ENCODE data around the gene CIAO3. TPM values are rescaled to one million over a fixed set of nuclear protein-coding genes. Genes with fewer than 3 reads are reported as not detected.

The CIAO3 gene
- total RNA-seq, 1 donor from 2014 or later, result 33.2 TPM

DNA sequence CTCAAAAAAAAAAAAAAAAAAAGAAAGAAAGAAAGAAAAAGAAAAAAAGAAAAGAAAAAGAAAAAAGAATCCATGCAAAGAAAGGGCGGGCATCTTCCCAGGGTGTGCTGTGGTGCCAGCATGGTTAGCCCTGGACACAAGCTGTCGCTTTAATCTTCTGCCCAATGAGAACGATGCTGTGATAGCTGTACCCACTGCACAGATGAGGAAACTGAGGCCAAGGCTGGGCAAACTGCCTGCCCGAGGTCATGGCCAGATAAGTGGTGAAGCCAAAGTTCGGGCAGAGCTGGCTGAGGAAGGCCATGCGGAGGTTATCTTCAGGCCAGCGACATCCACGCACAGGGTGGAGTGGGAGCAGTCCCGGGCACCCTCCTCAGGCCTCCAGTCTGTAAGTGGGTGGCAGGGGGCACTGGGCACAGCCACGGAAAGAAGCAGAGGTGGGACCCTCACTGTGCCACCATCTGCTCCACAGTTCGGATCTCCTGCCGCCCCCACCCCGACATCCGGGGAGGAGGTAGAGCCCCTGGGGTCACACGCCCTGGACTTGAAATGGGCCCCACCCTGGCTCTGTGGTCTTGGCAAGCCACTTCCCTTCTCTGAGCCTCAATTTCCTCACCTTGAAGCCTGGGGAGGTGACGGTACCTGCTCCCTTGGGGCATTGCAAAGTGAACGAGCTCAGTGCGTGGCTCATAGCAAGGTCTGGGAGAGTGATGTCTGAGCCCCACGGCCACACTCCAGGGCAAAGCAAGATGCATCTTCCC, 41.7 kb downstream of the CIAO3 start:
- DNase-seq (ENCODE audit: low read depth) (no peak), FAIRE-seq (no peak)
- no peak for TF ChIP-seq CTCF (IDR thresholded peaks at IDR 0.05; ENCODE audit: insufficient read depth, low read length, severe bottlenecking)
- Histone ChIP-seq H3K27me3 (ENCODE audit: control insufficient read depth, insufficient read depth, low read length) (peaks cover 30% of the 10 kb centered on the region), H3K36me3 (ENCODE audit: control insufficient read depth, insufficient read depth, low read length) (no peaks in the 10 kb centered on the region), H3K4me3 (ENCODE audit: low read depth, low read length) (no peak overlapping the region)

- FAIRE-seq (no peak), DNase-seq (ENCODE audit: low read depth) (peak; percentile 63)
- TF ChIP-seq CTCF (IDR thresholded peaks at IDR 0.05; ENCODE audit: insufficient read depth, low read length, severe bottlenecking), result no peak
- H3K36me3 ChIP-seq (ENCODE audit: control insufficient read depth, insufficient read depth, low read length), result no peaks in the 10 kb centered on the region
- peak overlapping the region; percentile 33 for H3K4me3 ChIP-seq (ENCODE audit: low read depth, low read length)
- H3K27me3 ChIP-seq (ENCODE audit: control insufficient read depth, insufficient read depth, low read length), result peaks cover 3% of the 10 kb centered on the region
These were observed 45.3 kb downstream of the CIAO3 start for GRCh38 chr16:695355-696089.

DNA sequence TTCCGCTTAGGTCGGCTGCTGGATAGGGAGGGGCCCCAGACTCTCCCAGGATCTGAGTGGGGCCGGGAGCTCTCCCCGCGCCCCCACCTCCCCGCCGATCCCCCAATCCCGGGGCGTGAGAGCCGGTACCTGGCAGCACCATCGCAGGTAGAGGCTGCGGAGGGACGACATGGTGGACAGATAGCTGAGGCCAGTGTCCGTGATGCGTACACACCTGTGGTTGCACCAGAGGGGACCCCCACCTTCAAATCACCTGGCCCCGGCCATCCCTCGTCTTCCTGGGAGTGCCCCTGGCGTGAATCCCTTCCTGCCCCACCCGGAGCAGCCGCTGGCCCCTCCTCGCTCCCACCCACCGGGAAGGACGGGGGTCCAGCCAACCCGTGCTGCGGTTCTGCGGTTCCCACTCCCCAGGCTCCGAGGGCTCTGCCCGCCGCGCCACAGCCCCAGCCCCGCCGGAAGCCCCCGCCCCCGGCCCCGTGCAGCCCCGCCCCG, 45.9 kb downstream of the CIAO3 start:
- FAIRE-seq (no peak), DNase-seq (ENCODE audit: low read depth) (no peak)
- no peak for TF ChIP-seq CTCF (IDR thresholded peaks at IDR 0.05; ENCODE audit: insufficient read depth, low read length, severe bottlenecking)
- peak overlapping the region; percentile 39 for H3K4me3 ChIP-seq (ENCODE audit: low read depth, low read length)
- no peaks in the 10 kb centered on the region for H3K36me3 ChIP-seq (ENCODE audit: control insufficient read depth, insufficient read depth, low read length)
- peaks cover 3% of the 10 kb centered on the region for H3K27me3 ChIP-seq (ENCODE audit: control insufficient read depth, insufficient read depth, low read length)

DNA sequence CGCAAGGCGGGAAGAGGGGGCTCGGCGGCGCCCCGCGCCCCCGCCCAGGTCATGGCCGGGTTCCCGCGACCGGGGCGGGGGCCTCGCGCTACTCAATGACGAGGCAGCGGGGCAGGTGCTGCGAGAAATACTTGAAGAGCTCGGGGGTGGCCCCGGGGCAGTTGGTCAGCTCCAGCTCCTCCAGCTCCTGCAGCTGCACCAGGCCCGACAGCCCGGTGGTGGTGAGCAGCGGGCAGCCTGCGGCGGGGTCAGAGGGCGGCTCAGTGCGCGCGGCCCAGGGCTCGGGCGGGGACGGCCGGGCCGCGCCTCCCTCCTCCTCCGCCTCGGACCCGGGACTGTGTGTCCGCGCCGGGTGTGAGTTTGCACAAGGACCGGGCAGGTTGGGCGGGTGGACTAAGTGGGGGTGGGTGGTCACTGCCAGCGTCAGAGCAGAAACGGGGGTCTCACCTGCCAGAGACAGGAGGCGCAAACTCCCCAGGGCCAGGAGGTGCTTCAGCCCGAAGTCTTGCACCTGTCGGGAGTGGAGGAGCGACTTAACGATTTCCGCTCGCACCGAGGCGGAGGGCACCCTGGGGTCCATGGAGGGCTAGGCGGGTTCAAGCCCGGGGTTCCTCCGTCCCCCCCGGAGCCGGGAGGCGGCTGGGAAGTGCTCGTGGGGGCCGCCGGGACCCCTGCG, 46.5 kb downstream of the CIAO3 start:
- H3K4me3 ChIP-seq (ENCODE audit: low read depth, low read length), result peak overlapping the region; percentile 39
- H3K36me3 ChIP-seq (ENCODE audit: control insufficient read depth, insufficient read depth, low read length), result no peaks in the 10 kb centered on the region
- H3K27me3 ChIP-seq (ENCODE audit: control insufficient read depth, insufficient read depth, low read length), result peaks cover 3% of the 10 kb centered on the region
- no peak for DNase-seq (ENCODE audit: low read depth)
- no peak for FAIRE-seq
- no peak for TF ChIP-seq CTCF (IDR thresholded peaks at IDR 0.05; ENCODE audit: insufficient read depth, low read length, severe bottlenecking)

DNA sequence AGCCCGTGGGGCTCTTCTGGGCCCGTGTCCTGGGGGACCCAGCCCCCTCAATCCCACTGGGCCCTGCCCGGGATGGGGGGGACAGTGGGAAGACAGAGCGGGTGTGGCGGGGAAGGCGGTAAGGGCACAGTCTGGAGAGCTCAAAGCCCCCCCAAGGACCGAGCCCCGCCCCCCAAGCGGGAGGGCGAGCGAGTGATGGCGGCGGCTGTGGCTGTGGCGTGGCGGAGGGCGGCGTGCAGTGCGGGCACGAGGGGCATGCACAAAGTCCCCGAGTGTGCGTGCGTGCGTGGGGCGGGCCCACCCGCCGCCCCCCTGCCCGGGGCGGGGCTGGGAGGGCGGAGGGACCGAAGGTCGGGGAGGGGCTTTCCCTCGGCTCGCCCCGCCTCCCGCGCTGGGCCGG, 47.0 kb downstream of the CIAO3 start:
- peaks cover 3% of the 10 kb centered on the region for H3K27me3 ChIP-seq (ENCODE audit: control insufficient read depth, insufficient read depth, low read length)
- H3K4me3 ChIP-seq (ENCODE audit: low read depth, low read length), result no peak overlapping the region
- DNase-seq (ENCODE audit: low read depth) (no peak), FAIRE-seq (no peak)
- H3K36me3 ChIP-seq (ENCODE audit: control insufficient read depth, insufficient read depth, low read length), result no peaks in the 10 kb centered on the region
- TF ChIP-seq CTCF (IDR thresholded peaks at IDR 0.05; ENCODE audit: insufficient read depth, low read length, severe bottlenecking), result no peak

Data from bronchial epithelial cell (primary cell).